Breast epithelium (tissue), 4 donors: ENCODE results near the gene WDR70. TPM values are rescaled to one million over a fixed set of nuclear protein-coding genes. Genes with fewer than 3 reads are reported as not detected.
A peak's percentile ranks its signal among the peaks of the same experiment; 100 is the strongest.

ENCODE experiments used
- DNase-seq, 2 donors: peaks; one replicate each; pipeline ENCODE4 v3.0.0-alpha.2; 2019; ENCODE audit warnings: low spot score in 2 of 2
- H3K27ac ChIP-seq, 2 donors: fragments of 200-600 bp; sonication (generic) in 1 of 2; one replicate each; pipeline ENCODE4 v1.5.1; 2016 to 2019; ENCODE audit warnings: mild to moderate bottlenecking in 1 of 2
- H3K27me3 ChIP-seq, 2 donors: fragments of 200-600 bp; sonication (generic) in 1 of 2; one replicate each; pipeline versions ENCODE4 v1.5.1 to v1.6.0; 2017 to 2019; ENCODE audit warnings: control low read depth in 1 of 2, mild to moderate bottlenecking in 1 of 2
- H3K36me3 ChIP-seq: fragments of 200-600 bp; one replicate; pipeline ENCODE4 v1.5.1; 2019
- H3K4me1 ChIP-seq, 2 donors: fragments of 200-600 bp; sonication (generic); one replicate each; pipeline ENCODE4 v1.5.1; 2016 to 2019; ENCODE audit warnings: control low read depth in 1 of 2
- H3K4me3 ChIP-seq, 3 donors: fragments of 200-600 bp; sonication (generic); 1 replicate in 2 of 3; 2 replicates in 1 of 3; pipeline ENCODE4 v1.5.1; 2016 to 2019; ENCODE audit warnings: mild to moderate bottlenecking in 3 of 3, moderate library complexity in 2 of 3
- H3K9me3 ChIP-seq, 2 donors: fragments of 200-600 bp; sonication (generic) in 1 of 2; one replicate each; pipeline ENCODE4 v1.5.1; 2016 to 2019; ENCODE audit warnings: control low read depth in 1 of 2
- POLR2A ChIP-seq: fragments of 450-650 bp; IDR thresholded peaks from one replicate; pipeline ENCODE4 v1.6.1; 2016; ENCODE audit warnings: antibody characterized with exemption, mild to moderate bottlenecking, moderate library complexity
- POLR2AphosphoS5 ChIP-seq, 3 donors: sonication (generic); formaldehyde crosslinking; IDR thresholded peaks; one replicate each; pipeline ENCODE4 v1.6.1; 2017; ENCODE audit warnings: antibody characterized with exemption in 3 of 3
- intact Hi-C: fragments of 100-400 bp; cut with DNase I; formaldehyde crosslinking; loops from one replicate; pipeline ENCODE4 v1.15.1; 2023; ENCODE audit warnings: low total_unique reads
- total RNA-seq, 3 donors: library from RNA; depleted of rRNA; stranded (reverse); fragments of >200 nt; gene quantifications; one replicate each; pipeline ENCODE4 v1.1.0, GENCODE V29; 2016
- TF ChIP-seq, protein P1 (sequence below), 3 donors: fragments of 450-650 bp; IDR thresholded peaks; one replicate each; pipeline ENCODE4 v1.5.1; 2016 to 2017; ENCODE audit warnings: antibody characterized with exemption in 3 of 3, mild to moderate bottlenecking in 3 of 3, moderate library complexity in 3 of 3

Gene WDR70
- total RNA-seq, 3 donors from 2014 or later, result 29.6 to 40.2 (median 37.0) TPM

DNA sequence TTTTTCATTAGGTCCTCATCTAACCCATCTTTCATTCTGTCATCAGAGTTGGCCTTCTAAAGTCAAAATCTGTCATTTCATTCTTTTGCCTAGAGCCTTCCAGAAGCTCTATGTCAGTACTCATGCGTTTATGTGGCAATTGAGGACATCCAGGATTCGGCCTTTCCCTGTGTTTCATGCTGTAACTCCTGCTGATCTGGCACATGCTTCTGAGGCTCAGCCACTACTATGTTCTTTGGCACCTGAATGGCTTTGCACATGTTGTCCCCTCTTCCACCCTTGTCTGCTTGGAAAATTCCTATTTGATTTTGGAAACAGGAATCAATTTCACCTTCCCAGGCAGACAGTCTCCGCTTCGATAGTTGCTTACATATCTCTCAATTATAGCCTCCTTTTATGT lies 375.9 kb downstream of the WDR70 start:
- Histone ChIP-seq H3K4me3 (no peak overlapping the region), H3K27me3 (no peaks in the 10 kb centered on the region), H3K9me3 (peaks cover 0 to 4% of the 10 kb centered on the region in 2 donors), H3K4me1 (no peaks in the 10 kb centered on the region), H3K27ac (no peak overlapping the region), H3K36me3 (no peaks in the 10 kb centered on the region)
- TF ChIP-seq POLR2AphosphoS5 (IDR thresholded peaks at IDR 0.05), result peak in 1 of 3 donors; percentile 34
- TF ChIP-seq, protein P1, sequence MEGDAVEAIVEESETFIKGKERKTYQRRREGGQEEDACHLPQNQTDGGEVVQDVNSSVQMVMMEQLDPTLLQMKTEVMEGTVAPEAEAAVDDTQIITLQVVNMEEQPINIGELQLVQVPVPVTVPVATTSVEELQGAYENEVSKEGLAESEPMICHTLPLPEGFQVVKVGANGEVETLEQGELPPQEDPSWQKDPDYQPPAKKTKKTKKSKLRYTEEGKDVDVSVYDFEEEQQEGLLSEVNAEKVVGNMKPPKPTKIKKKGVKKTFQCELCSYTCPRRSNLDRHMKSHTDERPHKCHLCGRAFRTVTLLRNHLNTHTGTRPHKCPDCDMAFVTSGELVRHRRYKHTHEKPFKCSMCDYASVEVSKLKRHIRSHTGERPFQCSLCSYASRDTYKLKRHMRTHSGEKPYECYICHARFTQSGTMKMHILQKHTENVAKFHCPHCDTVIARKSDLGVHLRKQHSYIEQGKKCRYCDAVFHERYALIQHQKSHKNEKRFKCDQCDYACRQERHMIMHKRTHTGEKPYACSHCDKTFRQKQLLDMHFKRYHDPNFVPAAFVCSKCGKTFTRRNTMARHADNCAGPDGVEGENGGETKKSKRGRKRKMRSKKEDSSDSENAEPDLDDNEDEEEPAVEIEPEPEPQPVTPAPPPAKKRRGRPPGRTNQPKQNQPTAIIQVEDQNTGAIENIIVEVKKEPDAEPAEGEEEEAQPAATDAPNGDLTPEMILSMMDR (IDR thresholded peaks at IDR 0.05), result no peak
- intact Hi-C loops, result no loop called here
- no peak for DNase-seq

DNA sequence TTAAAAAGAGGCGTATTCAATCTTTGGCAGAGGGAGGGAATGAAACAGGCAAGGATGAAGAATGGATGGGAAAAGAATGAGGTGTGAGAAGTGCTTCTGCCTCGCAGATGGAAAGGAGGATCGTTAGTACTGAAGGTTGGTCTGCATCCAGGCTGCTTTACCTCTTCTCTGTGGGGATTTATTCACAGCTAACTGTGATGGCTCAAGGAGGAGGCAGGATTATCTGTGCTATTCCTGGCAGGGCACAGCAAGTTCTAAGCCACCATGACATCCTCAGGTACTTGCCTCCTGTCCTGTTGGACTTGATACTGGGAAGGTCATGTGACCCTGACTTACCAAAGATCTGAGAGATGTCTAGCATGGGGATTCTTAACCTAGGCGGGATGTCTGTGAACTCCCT lies 376.5 kb downstream of the WDR70 start:
- Histone ChIP-seq H3K27ac (no peak overlapping the region), H3K9me3 (peaks cover 0 to 4% of the 10 kb centered on the region in 2 donors), H3K4me3 (no peak overlapping the region), H3K4me1 (no peaks in the 10 kb centered on the region), H3K27me3 (no peaks in the 10 kb centered on the region), H3K36me3 (no peaks in the 10 kb centered on the region)
- intact Hi-C loops, result no loop called here
- TF ChIP-seq, protein P1 (IDR thresholded peaks at IDR 0.05), result no peak
- TF ChIP-seq POLR2A (no peak), POLR2AphosphoS5 (IDR thresholded peaks at IDR 0.05) (no peak)
- no peak for DNase-seq

DNA sequence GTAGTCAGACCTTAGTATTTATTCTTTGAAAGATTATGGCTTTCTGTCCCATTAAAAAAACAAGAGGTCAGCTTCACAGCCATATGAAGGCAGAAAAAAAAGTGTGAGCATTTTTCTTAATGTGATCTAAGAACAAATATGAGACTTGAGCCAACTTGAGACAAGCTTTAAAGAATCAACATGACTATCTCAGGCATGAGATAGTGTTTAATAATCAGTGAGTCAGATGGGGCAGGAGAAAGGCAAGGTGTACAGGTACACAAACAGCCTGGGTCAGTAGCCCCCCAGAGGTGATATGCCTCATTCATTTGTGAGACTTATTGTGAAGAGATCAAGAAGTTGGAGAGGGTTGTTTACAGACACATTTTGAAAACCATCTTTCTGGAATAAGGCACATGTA lies 377.1 kb downstream of the WDR70 start:
- Histone ChIP-seq H3K27ac (no peak overlapping the region), H3K36me3 (no peaks in the 10 kb centered on the region), H3K27me3 (no peaks in the 10 kb centered on the region), H3K9me3 (peaks cover 0 to 4% of the 10 kb centered on the region in 2 donors), H3K4me3 (no peak overlapping the region), H3K4me1 (no peaks in the 10 kb centered on the region)
- intact Hi-C loops, result no loop called here
- no peak for TF ChIP-seq POLR2AphosphoS5 (IDR thresholded peaks at IDR 0.05)
- TF ChIP-seq, protein P1 (IDR thresholded peaks at IDR 0.05), result no peak
- TF ChIP-seq POLR2A, result no peak
- DNase-seq, result no peak

DNA sequence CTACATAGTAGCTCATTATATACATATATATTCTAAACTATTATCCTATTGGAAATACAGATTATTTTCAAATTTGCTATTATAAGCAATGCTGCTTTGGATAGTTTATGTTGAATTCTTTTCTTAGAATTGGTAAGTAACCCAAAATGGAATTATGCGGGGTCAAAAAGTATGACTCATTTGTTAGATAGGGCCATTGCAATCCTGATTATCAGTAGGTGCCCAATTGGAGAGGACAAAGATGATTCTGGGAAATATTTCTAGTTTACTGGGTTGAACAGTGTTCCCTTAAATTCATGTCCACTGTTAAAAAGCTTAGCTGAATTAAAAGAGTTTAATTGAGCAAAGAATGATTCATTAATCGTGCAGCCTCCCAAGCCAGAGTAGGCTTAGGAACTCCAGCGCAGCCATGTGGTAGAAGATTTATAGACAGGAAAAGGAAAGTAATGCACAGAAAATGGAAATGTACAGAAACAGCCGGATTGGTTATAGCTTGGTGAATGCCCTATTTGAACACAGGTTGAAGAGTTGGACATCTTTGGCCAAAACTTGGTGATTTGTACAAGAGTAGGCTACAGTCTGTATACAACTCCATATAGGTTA lies 379.0 kb downstream of the WDR70 start:
- Histone ChIP-seq H3K36me3 (no peaks in the 10 kb centered on the region), H3K27me3 (no peaks in the 10 kb centered on the region), H3K27ac (no peak overlapping the region), H3K9me3 (peaks cover 0 to 4% of the 10 kb centered on the region in 2 donors), H3K4me1 (no peaks in the 10 kb centered on the region), H3K4me3 (no peak overlapping the region)
- DNase-seq, result no peak
- TF ChIP-seq POLR2AphosphoS5 (IDR thresholded peaks at IDR 0.05), result no peak
- no peak for TF ChIP-seq POLR2A
- TF ChIP-seq, protein P1 (IDR thresholded peaks at IDR 0.05), result no peak
- intact Hi-C loops, result no loop called here

DNA sequence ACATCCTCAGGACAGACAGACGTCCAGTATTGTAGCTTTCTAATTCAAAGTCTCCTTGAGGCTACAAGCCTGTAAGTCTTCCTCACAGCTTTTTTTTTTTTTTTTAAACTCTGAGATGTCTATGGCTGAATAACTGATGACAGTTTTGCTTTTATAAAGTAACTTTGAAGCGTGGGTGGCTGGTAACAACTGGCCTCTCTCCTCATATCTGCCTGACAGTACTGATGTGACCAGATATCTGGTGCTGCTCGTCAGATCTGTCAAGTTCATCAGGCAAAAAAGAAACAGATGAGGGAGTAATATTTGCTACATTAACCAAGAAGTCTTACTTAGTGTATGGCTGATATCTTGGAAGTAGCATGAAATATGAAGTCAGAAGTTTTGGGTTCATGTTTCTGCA lies 388.1 kb downstream of the WDR70 start:
- Histone ChIP-seq H3K9me3 (no peaks in the 10 kb centered on the region), H3K4me1 (no peaks in the 10 kb centered on the region), H3K27ac (no peak overlapping the region), H3K4me3 (no peak overlapping the region), H3K36me3 (no peaks in the 10 kb centered on the region), H3K27me3 (no peaks in the 10 kb centered on the region)
- TF ChIP-seq POLR2A (no peak), POLR2AphosphoS5 (IDR thresholded peaks at IDR 0.05) (no peak)
- TF ChIP-seq, protein P1 (IDR thresholded peaks at IDR 0.05), result no peak
- no peak for DNase-seq
- intact Hi-C loops, result loop anchor here (5.0 kb wide), 1 partner anchor 310 kb away; no protein-coding TSS in a partner anchor
